ENCODE data around the gene A4GNT. TPM values are rescaled to one million over a fixed set of nuclear protein-coding genes. Genes with fewer than 3 reads are reported as not detected.

A4GNT gene
- total and polyA plus RNA-seq, 2 donors (not counting 1 experiment from before 2014, with no cell fraction given), result not detected

GRCh38 chr3:138099417-138099816 lies 32.8 kb downstream of the A4GNT start:
- CTCF ChIA-PET, result interaction anchor here (1.2 kb wide), 1 partner anchor 12 kb away, joined by 3 read pairs; no protein-coding TSS in a partner anchor
- DNase-seq (no peak), ATAC-seq (ENCODE audit: low read depth) (no peak)
- Histone ChIP-seq H3K4me2 (replicated peaks; ENCODE audit: low read depth, low read length, poor library complexity, severe bottlenecking) (no peak overlapping the region), H3K79me2 (ENCODE audit: control insufficient read depth, insufficient read depth, low read length) (no peaks in the 10 kb centered on the region), H3K4me3 (ENCODE audit: control extremely low read depth in 1 of 5, extremely low read depth in 1 of 5, insufficient read depth in 1 of 5, low read depth in 2 of 5, low read length in 4 of 5) (no peak overlapping the region), H4K20me1 (ENCODE audit: control insufficient read depth, insufficient read depth, low read length, poor library complexity, severe bottlenecking) (no peaks in the 10 kb centered on the region), H3K27ac (ENCODE audit: low read length in 2 of 2) (no peak overlapping the region), H3K9me3 (ENCODE audit: control extremely low read depth in 1 of 3, control insufficient read depth in 2 of 3, insufficient read depth in 1 of 3, low read length in 2 of 3) (no peaks in the 10 kb centered on the region), H2AFZ (ENCODE audit: insufficient read depth, low read depth, low read length, poor library complexity, severe bottlenecking) (no peak overlapping the region), H3K27me3 (replicated peaks in 1 of 4; ENCODE audit: control extremely low read depth in 1 of 4, control insufficient read depth in 3 of 4, insufficient read depth in 4 of 4, low read length in 3 of 4) (peaks cover 0 to 3% (median 0%) of the 10 kb centered on the region in 4 experiments), H3K36me3 (replicated peaks in 1 of 2; ENCODE audit: control extremely low read depth in 1 of 2, control insufficient read depth in 1 of 2, extremely low read depth in 1 of 2, insufficient read depth in 2 of 2, low read length in 1 of 2) (no peaks in the 10 kb centered on the region), H3K4me1 (ENCODE audit: control insufficient read depth in 2 of 2, insufficient read depth in 2 of 2, low read length in 2 of 2) (no peaks in the 10 kb centered on the region), H3K9ac (ENCODE audit: low read length) (no peak overlapping the region)
- no peaks in the 10 kb centered on the region for H3K4me1 Mint-ChIP-seq
- TF ChIP-seq EZH2 (IDR thresholded peaks at IDR 0.05; ENCODE audit: borderline replicate concordance, insufficient read depth, low read depth, low read length, poor library complexity, severe bottlenecking), result no peak
- TF ChIP-seq CTCF (IDR thresholded peaks at IDR 0.05), result no peak
- H3K27me3 Mint-ChIP-seq, result peaks cover 12% of the 10 kb centered on the region
- H3K9me3 Mint-ChIP-seq (ENCODE audit: insufficient read depth), result no peaks in the 10 kb centered on the region
- POLR2A ChIA-PET, result no interaction called here
- no peak overlapping the region for H3K4me3 Mint-ChIP-seq
- intact Hi-C loops (cut with micrococcal nuclease), result no loop called here
- no peak overlapping the region for H3K27ac Mint-ChIP-seq

- peaks cover 0 to 3% (median 0%) of the 10 kb centered on the region in 4 experiments for H3K27me3 ChIP-seq (replicated peaks in 1 of 4; ENCODE audit: control extremely low read depth in 1 of 4, control insufficient read depth in 3 of 4, insufficient read depth in 4 of 4, low read length in 3 of 4)
- H2AFZ ChIP-seq (ENCODE audit: insufficient read depth, low read depth, low read length, poor library complexity, severe bottlenecking), result no peak overlapping the region
- no peak overlapping the region for H3K9ac ChIP-seq (ENCODE audit: low read length)
- intact Hi-C loops (cut with micrococcal nuclease), result no loop called here
- H3K4me3 Mint-ChIP-seq, result no peak overlapping the region
- H3K4me1 Mint-ChIP-seq, result no peaks in the 10 kb centered on the region
- no peak for DNase-seq
- CTCF ChIA-PET, result interaction anchor here (0.6 kb wide), 1 partner anchor 28 kb away, joined by 3 read pairs; no protein-coding TSS in a partner anchor
- H3K79me2 ChIP-seq (ENCODE audit: control insufficient read depth, insufficient read depth, low read length), result no peaks in the 10 kb centered on the region
- no peak for ATAC-seq (ENCODE audit: low read depth)
- no peak overlapping the region for H3K27ac Mint-ChIP-seq
- TF ChIP-seq CTCF (IDR thresholded peaks at IDR 0.05) (no peak), EZH2 (IDR thresholded peaks at IDR 0.05; ENCODE audit: borderline replicate concordance, insufficient read depth, low read depth, low read length, poor library complexity, severe bottlenecking) (no peak)
- H3K4me1 ChIP-seq (ENCODE audit: control insufficient read depth in 2 of 2, insufficient read depth in 2 of 2, low read length in 2 of 2), result no peaks in the 10 kb centered on the region
- H3K4me3 ChIP-seq (ENCODE audit: control extremely low read depth in 1 of 5, extremely low read depth in 1 of 5, insufficient read depth in 1 of 5, low read depth in 2 of 5, low read length in 4 of 5), result no peak overlapping the region
- no peaks in the 10 kb centered on the region for H3K9me3 ChIP-seq (ENCODE audit: control extremely low read depth in 1 of 3, control insufficient read depth in 2 of 3, insufficient read depth in 1 of 3, low read length in 2 of 3)
- no peak overlapping the region for H3K4me2 ChIP-seq (replicated peaks; ENCODE audit: low read depth, low read length, poor library complexity, severe bottlenecking)
- H3K27me3 Mint-ChIP-seq, result peaks cover 8% of the 10 kb centered on the region
- 93% methylated on average over 7 of the region's 12 CpGs for WGBS (ENCODE audit: insufficient coverage)
- POLR2A ChIA-PET, result no interaction called here
- H3K36me3 ChIP-seq (replicated peaks in 1 of 2; ENCODE audit: control extremely low read depth in 1 of 2, control insufficient read depth in 1 of 2, extremely low read depth in 1 of 2, insufficient read depth in 2 of 2, low read length in 1 of 2), result no peaks in the 10 kb centered on the region
- H3K9me3 Mint-ChIP-seq (ENCODE audit: insufficient read depth), result no peaks in the 10 kb centered on the region
- H4K20me1 ChIP-seq (ENCODE audit: control insufficient read depth, insufficient read depth, low read length, poor library complexity, severe bottlenecking), result no peaks in the 10 kb centered on the region
- H3K27ac ChIP-seq (ENCODE audit: low read length in 2 of 2), result no peak overlapping the region
These were observed 34.7 kb downstream of the A4GNT start for GRCh38 chr3:138097192-138098172.
